Right lobe of liver (tissue), 4 donors: ENCODE data around the gene BAHCC1.

Experiments
- POLR2A ChIP-seq: fragments of 450-650 bp; IDR thresholded peaks from one replicate; pipeline ENCODE4 v1.6.1; 2017; ENCODE audit warnings: antibody characterized with exemption, mild to moderate bottlenecking
- TF ChIP-seq, protein P1 (sequence below), 4 donors: fragments of 200-600 bp in 3 of 4; fragments of 450-650 bp in 1 of 4; IDR thresholded peaks; one replicate each; pipeline versions ENCODE4 v1.5.1 to v1.8.0; 2016 to 2022; ENCODE audit warnings: antibody characterized with exemption in 4 of 4, mild to moderate bottlenecking in 2 of 4
- donor health status: DM: no; HTN: no; CAD: no.
- donor health status: DM: no; HTN: no; CAD: no.
- donor health status: DM: no; HTN: yes; CAD: no.

DNA sequence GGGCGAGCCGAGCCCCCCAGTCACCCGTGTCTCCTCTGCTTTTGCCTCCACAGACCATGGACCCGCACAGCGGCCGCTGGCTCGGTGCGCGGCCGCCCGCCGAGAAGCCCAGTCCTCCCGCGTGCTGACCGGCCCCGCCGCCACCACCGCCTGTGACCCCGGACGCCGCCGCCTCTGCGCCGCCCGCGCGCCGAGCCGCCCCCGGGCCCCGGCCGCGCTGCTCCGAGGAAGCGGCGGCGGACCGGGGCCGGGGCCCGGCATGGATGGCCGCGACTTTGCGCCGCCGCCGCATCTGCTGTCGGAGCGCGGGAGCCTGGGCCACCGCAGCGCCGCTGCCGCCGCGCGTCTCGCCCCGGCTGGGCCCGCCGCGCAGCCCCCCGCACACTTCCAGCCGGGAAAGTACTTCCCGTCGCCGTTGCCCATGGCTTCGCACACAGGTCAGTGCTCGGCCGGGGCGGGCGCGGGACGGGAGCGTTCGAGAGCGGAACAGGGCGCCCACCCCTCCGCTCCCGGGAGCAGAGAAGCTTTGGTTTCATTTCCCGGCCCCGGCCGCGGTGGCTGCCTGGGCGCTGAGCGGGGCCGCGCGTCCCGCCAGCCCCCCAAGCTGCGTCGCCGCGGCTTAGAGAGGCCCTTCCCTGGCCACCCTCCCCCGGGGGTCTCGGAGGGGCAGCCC is 4.4 kb downstream of the BAHCC1 start:
- TF ChIP-seq, protein P1, sequence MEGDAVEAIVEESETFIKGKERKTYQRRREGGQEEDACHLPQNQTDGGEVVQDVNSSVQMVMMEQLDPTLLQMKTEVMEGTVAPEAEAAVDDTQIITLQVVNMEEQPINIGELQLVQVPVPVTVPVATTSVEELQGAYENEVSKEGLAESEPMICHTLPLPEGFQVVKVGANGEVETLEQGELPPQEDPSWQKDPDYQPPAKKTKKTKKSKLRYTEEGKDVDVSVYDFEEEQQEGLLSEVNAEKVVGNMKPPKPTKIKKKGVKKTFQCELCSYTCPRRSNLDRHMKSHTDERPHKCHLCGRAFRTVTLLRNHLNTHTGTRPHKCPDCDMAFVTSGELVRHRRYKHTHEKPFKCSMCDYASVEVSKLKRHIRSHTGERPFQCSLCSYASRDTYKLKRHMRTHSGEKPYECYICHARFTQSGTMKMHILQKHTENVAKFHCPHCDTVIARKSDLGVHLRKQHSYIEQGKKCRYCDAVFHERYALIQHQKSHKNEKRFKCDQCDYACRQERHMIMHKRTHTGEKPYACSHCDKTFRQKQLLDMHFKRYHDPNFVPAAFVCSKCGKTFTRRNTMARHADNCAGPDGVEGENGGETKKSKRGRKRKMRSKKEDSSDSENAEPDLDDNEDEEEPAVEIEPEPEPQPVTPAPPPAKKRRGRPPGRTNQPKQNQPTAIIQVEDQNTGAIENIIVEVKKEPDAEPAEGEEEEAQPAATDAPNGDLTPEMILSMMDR (IDR thresholded peaks at IDR 0.05) = no peak
- no peak for TF ChIP-seq POLR2A
